Natural killer cell treated with Interleukin-12 subunit alpha and Interleukin-12 subunit beta and Interleukin-15 and Interleukin-18, amount 100 ng/mL, for 72 hours (primary cell): Measurements from ENCODE around the gene CTH. TPM values are rescaled to one million over a fixed set of nuclear protein-coding genes. Genes with fewer than 3 reads are reported as not detected.
"Not testable (repeated sequence)": the region's sequence is repeated elsewhere in the genome, so short reads cannot be mapped to it uniquely, and the experiment has no call there.

Experiments
- ATAC-seq, 2 donors: fragments of 150-1000 bp; cut with Tn5 transposase in 1 of 2; sonication (Bioruptor Pico), chemical (Tn5 transposase) in 1 of 2; 2 replicates each; pipeline ENCODE4 v1.10.0; 2021
- DNase-seq: peaks from one replicate; pipeline ENCODE4 v3.0.0; 2022; ENCODE audit warnings: low spot score
- H3K27ac Mint-ChIP-seq, 2 donors: 1 replicate in 1 of 2; 2 replicates in 1 of 2; pipeline ENCODE4 v1.8.0; 2022; ENCODE audit warnings: mixed read lengths in 2 of 2, mild to moderate bottlenecking in 1 of 2, moderate library complexity in 1 of 2
- H3K27me3 Mint-ChIP-seq, 2 donors: 1 replicate in 1 of 2; 2 replicates in 1 of 2; pipeline ENCODE4 v1.8.0; 2022; ENCODE audit warnings: mixed read lengths in 2 of 2
- H3K36me3 Mint-ChIP-seq: one replicate; pipeline ENCODE4 v1.8.0; 2022; ENCODE audit warnings: mixed read lengths
- H3K4me1 Mint-ChIP-seq, 2 donors: 1 replicate in 1 of 2; 2 replicates in 1 of 2; pipeline ENCODE4 v1.8.0; 2022; ENCODE audit warnings: low read depth in 2 of 2, mixed read lengths in 2 of 2, mild to moderate bottlenecking in 1 of 2
- H3K4me3 Mint-ChIP-seq: one replicate; pipeline ENCODE4 v1.8.0; 2022; ENCODE audit warnings: mixed read lengths
- H3K9me3 Mint-ChIP-seq: 2 replicates; pipeline ENCODE4 v1.8.0; 2022; ENCODE audit warnings: mixed read lengths
- total RNA-seq, 2 donors: library from RNA; stranded (reverse); gene quantifications; one replicate each; pipeline ENCODE4 v1.2.3, GENCODE V29; 2022

The CTH gene
- total RNA-seq, 2 donors from 2014 or later: 5.3 to 8.8 TPM

- no peak for ATAC-seq
- no peak overlapping the region for H3K27ac Mint-ChIP-seq
- H3K4me1 Mint-ChIP-seq: no peaks in the 10 kb centered on the region
- no peaks in the 10 kb centered on the region for H3K36me3 Mint-ChIP-seq
- H3K4me3 Mint-ChIP-seq: no peak overlapping the region
- DNase-seq: no peak
- peaks cover 0 to 3% of the 10 kb centered on the region in 2 donors for H3K27me3 Mint-ChIP-seq
- no peaks in the 10 kb centered on the region for H3K9me3 Mint-ChIP-seq
Measured at GRCh38 chr1:70449049-70449448, 38.0 kb downstream of the CTH start.

DNA sequence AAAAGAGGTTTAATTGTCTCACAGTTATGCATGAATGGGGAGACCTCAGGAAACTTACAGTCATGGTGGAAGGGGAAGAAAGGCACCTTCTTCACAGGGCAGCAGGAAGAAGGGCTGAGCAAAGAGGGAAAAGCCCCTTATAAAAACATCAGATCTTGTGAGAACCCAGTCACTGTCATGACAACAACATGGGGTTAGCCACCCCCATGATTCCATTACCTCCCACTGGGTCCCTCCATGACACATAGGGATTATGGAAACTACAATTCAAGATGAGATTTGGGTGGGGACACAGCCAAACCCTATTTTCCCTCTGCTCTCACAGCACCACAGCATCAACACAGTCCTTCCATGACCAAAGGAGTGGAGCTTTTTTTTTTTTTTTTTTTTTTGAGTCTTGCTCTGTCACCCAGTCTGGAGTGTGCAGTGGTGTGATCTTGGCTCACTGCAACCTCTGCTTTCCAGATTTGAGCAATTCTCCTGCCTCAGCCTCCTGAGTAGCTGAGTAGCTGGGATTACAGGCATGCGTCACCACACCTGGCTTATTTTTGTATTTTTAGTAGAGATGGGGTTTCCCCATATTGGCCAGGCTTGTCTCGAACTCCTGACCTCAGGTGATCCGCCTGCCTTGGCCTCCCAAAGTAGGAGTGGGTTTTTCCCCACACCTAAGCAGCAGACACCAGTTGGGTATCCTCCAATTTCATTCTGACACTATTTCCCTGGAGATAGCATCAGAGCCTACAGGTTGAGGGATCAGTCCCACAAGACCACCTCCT is 41.3 kb downstream of the CTH start:
- H3K27ac Mint-ChIP-seq: not testable (repeated sequence)

DNA sequence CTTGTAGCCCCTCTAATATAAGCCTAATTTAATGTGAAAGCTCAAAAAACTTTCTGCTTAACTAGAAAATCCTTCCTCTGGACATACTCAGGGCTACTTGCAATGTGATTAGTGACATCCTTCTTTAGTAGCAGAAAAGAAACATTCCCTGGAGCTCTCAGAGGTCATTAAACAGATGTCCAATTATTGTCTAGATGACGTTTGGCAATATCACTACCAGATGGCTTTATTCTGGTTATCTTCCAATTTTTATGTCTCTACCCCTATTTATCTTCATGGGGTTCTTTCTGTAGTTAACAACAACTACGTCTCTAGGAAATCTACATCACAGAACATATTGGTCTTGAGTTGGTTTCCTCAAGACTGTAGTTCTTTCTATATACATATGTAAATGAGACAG is 44.2 kb downstream of the CTH start:
- no peak for ATAC-seq
- Mint-ChIP-seq H3K4me3 (no peak overlapping the region), H3K27me3 (peaks cover 11 to 12% of the 10 kb centered on the region in 2 donors)

More for the DNA sequence above, 41.3 kb downstream of the CTH start:
- peaks cover 11 to 12% of the 10 kb centered on the region in 2 donors for H3K27me3 Mint-ChIP-seq
- not testable (repeated sequence) for DNase-seq, H3K9me3 Mint-ChIP-seq, ATAC-seq, H3K36me3 Mint-ChIP-seq, H3K4me1 Mint-ChIP-seq, H3K4me3 Mint-ChIP-seq

DNA sequence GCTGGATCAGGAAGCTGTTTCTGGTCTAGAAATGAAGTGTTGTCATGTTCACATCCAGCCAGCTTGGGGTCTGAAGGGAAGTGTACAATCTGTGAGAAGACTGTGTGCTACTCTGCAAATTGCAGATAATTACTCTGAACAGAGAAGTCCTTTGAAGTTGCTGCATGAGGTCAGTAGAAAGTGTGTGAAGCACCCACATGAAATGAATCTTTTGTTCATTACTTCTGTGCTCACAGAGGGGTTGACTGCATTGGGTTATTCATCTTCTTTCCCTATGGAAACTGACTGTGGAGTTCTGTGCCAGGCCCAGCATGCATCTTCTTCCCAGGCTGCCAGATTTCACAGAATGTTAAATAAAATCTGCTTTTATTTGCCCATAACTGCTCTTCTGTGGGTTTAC is 47.1 kb downstream of the CTH start:
- Mint-ChIP-seq H3K27me3 (peaks cover 11 to 12% of the 10 kb centered on the region in 2 donors), H3K4me3 (no peak overlapping the region), H3K4me1 (no peaks in the 10 kb centered on the region), H3K9me3 (no peaks in the 10 kb centered on the region), H3K27ac (no peak overlapping the region), H3K36me3 (no peaks in the 10 kb centered on the region)
- ATAC-seq (no peak), DNase-seq (no peak)

More for the DNA sequence above, 44.2 kb downstream of the CTH start:
- no peak for DNase-seq
- no peaks in the 10 kb centered on the region for H3K9me3 Mint-ChIP-seq
- no peaks in the 10 kb centered on the region for H3K4me1 Mint-ChIP-seq
- H3K27ac Mint-ChIP-seq: no peak overlapping the region
- no peaks in the 10 kb centered on the region for H3K36me3 Mint-ChIP-seq

- no peak overlapping the region for H3K27ac Mint-ChIP-seq
Measured at GRCh38 chr1:70459496-70460225, 48.6 kb downstream of the CTH start.

DNA sequence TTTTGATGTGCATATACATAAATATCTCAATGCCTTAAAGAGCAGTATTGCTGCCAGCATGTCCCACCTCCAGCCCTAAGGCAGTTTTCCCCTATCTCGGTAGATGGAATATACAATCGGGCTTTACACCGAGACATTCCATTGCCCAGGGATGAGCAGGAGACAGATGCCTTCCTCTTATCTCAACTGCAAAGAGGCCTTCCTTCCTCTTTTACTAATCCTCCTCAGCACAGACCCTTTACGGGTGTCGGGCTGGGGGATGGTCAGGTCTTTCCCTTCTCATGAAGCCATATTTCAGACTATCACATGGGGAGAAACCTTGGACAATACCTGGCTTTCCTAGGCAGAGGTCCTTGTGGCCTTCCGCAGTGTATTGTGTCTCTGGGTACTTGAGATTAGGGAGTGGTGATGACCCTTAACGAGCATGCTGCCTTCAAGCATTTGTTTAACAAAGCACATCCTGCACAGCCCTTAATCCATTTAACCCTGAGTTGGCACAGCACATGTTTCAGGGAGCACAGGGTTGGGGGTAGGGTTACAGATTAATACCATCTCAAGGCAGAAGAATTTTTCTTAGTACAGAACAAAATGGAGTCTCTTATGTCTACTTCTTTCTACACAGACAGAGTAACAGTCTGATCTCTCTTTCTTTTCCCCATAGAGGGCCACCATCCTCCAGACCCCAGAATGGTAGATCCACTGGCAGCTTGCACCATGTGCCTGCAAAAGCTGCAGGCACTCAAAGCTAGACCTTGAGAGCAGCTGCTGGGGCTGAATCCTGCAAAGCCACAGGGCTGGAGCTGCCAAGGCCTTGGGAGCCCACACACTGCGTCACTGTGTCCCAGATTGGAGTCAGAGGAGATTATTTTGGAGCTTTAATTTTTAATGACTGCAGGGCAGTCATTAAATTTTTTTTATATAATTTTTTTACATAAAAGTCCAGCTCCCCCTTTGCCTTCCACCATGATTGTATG is 50.0 kb downstream of the CTH start:
- H3K4me3 Mint-ChIP-seq, H3K36me3 Mint-ChIP-seq, ATAC-seq, H3K9me3 Mint-ChIP-seq, H3K4me1 Mint-ChIP-seq, H3K27ac Mint-ChIP-seq, DNase-seq: not testable (repeated sequence)
- H3K27me3 Mint-ChIP-seq: peaks cover 2 to 14% of the 10 kb centered on the region in 2 donors

More at GRCh38 chr1:70459496-70460225, 48.6 kb downstream of the CTH start:
- Mint-ChIP-seq H3K4me3 (no peak overlapping the region), H3K9me3 (no peaks in the 10 kb centered on the region), H3K4me1 (no peaks in the 10 kb centered on the region), H3K27me3 (peaks cover 8 to 13% of the 10 kb centered on the region in 2 donors), H3K36me3 (no peaks in the 10 kb centered on the region)
- ATAC-seq (no peak), DNase-seq (no peak)

GRCh38 chr1:70462611-70463010 is 51.5 kb downstream of the CTH start:
- no peaks in the 10 kb centered on the region for H3K9me3 Mint-ChIP-seq
- DNase-seq: no peak
- H3K4me1 Mint-ChIP-seq: no peaks in the 10 kb centered on the region
- H3K27me3 Mint-ChIP-seq: peaks cover 7 to 20% of the 10 kb centered on the region in 2 donors
- no peak overlapping the region for H3K4me3 Mint-ChIP-seq
- no peak for ATAC-seq
- no peaks in the 10 kb centered on the region for H3K36me3 Mint-ChIP-seq
- H3K27ac Mint-ChIP-seq: no peak overlapping the region

- no peaks in the 10 kb centered on the region for H3K4me1 Mint-ChIP-seq
- no peaks in the 10 kb centered on the region for H3K9me3 Mint-ChIP-seq
- DNase-seq (no peak), ATAC-seq (no peak)
- H3K36me3 Mint-ChIP-seq: no peaks in the 10 kb centered on the region
- peaks cover 18 to 37% of the 10 kb centered on the region in 2 donors for H3K27me3 Mint-ChIP-seq
- no peak overlapping the region for H3K4me3 Mint-ChIP-seq
- H3K27ac Mint-ChIP-seq: no peak overlapping the region
Measured at GRCh38 chr1:70465911-70466310, 54.8 kb downstream of the CTH start.

DNA sequence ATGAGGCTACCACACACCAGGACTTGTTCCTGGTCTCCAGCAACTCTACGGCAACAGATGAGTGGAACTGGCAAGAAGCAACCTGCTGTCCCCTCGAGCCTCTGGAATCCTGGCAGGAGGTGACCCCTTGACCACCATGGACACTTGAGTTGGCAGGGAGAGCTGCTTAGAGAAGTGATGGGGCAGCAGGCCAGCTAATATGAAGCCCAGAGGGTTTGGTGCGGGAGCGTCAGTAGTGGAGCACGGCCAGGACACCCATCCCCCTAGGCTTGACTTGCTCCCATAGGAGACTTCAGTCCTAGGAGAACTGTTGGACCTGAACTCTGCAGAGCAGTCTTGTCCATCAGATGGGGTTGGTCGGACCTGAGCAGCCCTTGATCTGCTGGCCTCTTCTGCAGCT is 56.5 kb downstream of the CTH start:
- no peaks in the 10 kb centered on the region for H3K9me3 Mint-ChIP-seq
- DNase-seq (no peak), ATAC-seq (no peak)
- peaks cover 23 to 48% of the 10 kb centered on the region in 2 donors for H3K27me3 Mint-ChIP-seq
- no peaks in the 10 kb centered on the region for H3K4me1 Mint-ChIP-seq
- no peak overlapping the region for H3K27ac Mint-ChIP-seq
- H3K4me3 Mint-ChIP-seq: no peak overlapping the region
- no peaks in the 10 kb centered on the region for H3K36me3 Mint-ChIP-seq

GRCh38 chr1:70468180-70468579 is 57.1 kb downstream of the CTH start:
- H3K36me3 Mint-ChIP-seq: no peaks in the 10 kb centered on the region
- no peak overlapping the region for H3K27ac Mint-ChIP-seq
- peaks cover 23 to 48% of the 10 kb centered on the region in 2 donors for H3K27me3 Mint-ChIP-seq
- H3K4me3 Mint-ChIP-seq: no peak overlapping the region
- no peaks in the 10 kb centered on the region for H3K9me3 Mint-ChIP-seq
- no peak for ATAC-seq
- DNase-seq: no peak
- H3K4me1 Mint-ChIP-seq: no peaks in the 10 kb centered on the region

DNA sequence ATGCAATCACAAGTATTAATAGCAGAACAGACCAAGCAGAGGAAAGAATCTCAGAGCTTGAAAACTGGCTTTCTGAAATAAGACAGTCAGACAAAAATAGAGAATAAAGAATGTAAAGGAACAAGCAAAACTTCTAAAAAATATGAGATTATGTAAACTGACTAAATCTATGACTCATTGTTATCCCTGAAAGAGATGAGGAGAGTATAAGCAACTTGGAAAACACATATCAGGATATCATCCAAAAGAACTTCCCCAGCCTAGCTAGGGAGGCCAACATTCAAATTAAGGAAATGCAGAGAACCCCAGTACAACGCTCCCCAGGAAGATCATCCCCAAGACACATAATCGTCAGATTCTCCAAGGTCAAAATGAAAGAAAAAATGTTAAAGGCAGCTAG is 58.1 kb downstream of the CTH start:
- not testable (repeated sequence) for H3K4me1 Mint-ChIP-seq, H3K9me3 Mint-ChIP-seq, H3K36me3 Mint-ChIP-seq, H3K27ac Mint-ChIP-seq, ATAC-seq, DNase-seq, H3K4me3 Mint-ChIP-seq
- peaks cover 23 to 48% of the 10 kb centered on the region in 2 donors for H3K27me3 Mint-ChIP-seq

DNA sequence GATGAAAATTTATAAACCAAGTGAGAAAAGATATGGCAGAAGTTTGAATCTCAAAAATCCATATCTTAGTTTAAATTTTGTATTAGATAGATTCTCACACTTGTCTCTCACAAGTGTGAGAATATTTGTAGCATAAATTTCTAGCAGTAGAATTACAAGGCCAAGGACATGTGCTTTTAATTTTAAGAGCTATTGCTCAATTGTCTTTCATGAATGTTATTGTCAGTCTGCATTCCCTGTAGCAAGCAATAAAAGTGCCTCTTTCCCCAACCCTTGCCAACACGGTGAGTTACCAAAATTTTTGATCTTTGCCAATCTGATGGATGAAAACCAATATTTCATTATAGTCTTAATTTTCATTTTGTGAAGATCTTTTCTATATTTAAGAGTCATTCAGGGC is 64.0 kb downstream of the CTH start:
- Mint-ChIP-seq H3K4me3 (no peak overlapping the region), H3K9me3 (no peaks in the 10 kb centered on the region)
- ATAC-seq: no peak

GRCh38 chr1:70477090-70477489 is 66.0 kb downstream of the CTH start:
- no peak for DNase-seq
- peaks cover 10 to 12% of the 10 kb centered on the region in 2 donors for H3K27me3 Mint-ChIP-seq
- H3K36me3 Mint-ChIP-seq: no peaks in the 10 kb centered on the region
- H3K9me3 Mint-ChIP-seq: no peaks in the 10 kb centered on the region
- no peaks in the 10 kb centered on the region for H3K4me1 Mint-ChIP-seq
- H3K27ac Mint-ChIP-seq: no peak overlapping the region
- no peak overlapping the region for H3K4me3 Mint-ChIP-seq
- ATAC-seq: no peak

More for the DNA sequence above, 64.0 kb downstream of the CTH start:
- Mint-ChIP-seq H3K4me1 (no peaks in the 10 kb centered on the region), H3K27ac (no peak overlapping the region), H3K27me3 (peaks cover 15 to 17% of the 10 kb centered on the region in 2 donors), H3K36me3 (no peaks in the 10 kb centered on the region)
- no peak for DNase-seq
